GM12878 (cell line): Measurements from ENCODE around the gene RBPMS2. TPM values are rescaled to one million over a fixed set of nuclear protein-coding genes. Genes with fewer than 3 reads are reported as not detected.

Source experiments
- ATAC-seq: fragments of 200-7000 bp; cut with Tn5 transposase; 3 replicates; pipeline ENCODE4 v1.9.1; 2020; ENCODE audit warnings: mild to moderate bottlenecking, moderate library complexity
- BruUV-seq: library from RNA; stranded (reverse); fragments of 400-500 nt; replicated peaks from 2 replicates; lab custom pipeline; 2021; lab: Mats Ljungman, UMichigan
- CTCF ChIA-PET: fragments of 300-600 bp; sonication (Branson Sonifier 250); formaldehyde crosslinking; extraction: SDS; loops from one replicate; lab custom pipeline; 2021; ENCODE audit warnings: inconsistent platforms; lab: Yijun Ruan, JAX
- POLR2A ChIA-PET: fragments of 350-600 bp; formaldehyde crosslinking; extraction: SDS; loops from one replicate; lab custom pipeline; 2021; ENCODE audit warnings: inconsistent platforms; lab: Charles Lee
- RAD21 ChIA-PET: fragments of 300-600 bp; sonication (Branson Sonifier 250); formaldehyde crosslinking; loops from one replicate; lab custom pipeline; 2023; ENCODE audit warnings: antibody characterized with exemption; ENCODE audit not compliant: unreplicated experiment; lab: Charles Lee
- SMC1A ChIA-PET: fragments of 300-600 bp; sonication (Branson Sonifier 250); formaldehyde crosslinking; loops from one replicate; lab custom pipeline; 2023; ENCODE audit not compliant: unreplicated experiment, uncharacterized antibody; lab: Charles Lee
- DNase-seq: peaks from one replicate; pipeline ENCODE4 v3.0.0-alpha.2; 2011; ENCODE audit warnings: low read depth, low spot score
- FAIRE-seq: peaks from 3 replicates; lab custom pipeline; 2011; peaks lifted over from hg19 to GRCh38; lab: Jason Lieb, UNC
- H2AFZ ChIP-seq: 2 replicates; pipeline ENCODE4 v1.6.0; 2011; ENCODE audit warnings: low read depth, low read length, control low read depth; ENCODE audit not compliant: control insufficient read depth
- H3K27ac ChIP-seq: 2 replicates; pipeline ENCODE4 v1.5.1; 2011; ENCODE audit warnings: control low read depth; ENCODE audit not compliant: control insufficient read depth, insufficient read depth
- H3K27me3 ChIP-seq, 2 experiments: replicated peaks in 1 of 2; 2 replicates each; pipeline versions ENCODE4 v1.6.0 to v1.6.1; 2011; ENCODE audit warnings: low read length in 1 of 2; ENCODE audit not compliant: control insufficient read depth in 2 of 2, insufficient read depth in 2 of 2
- H3K36me3 ChIP-seq, 2 experiments: 2 replicates each; pipeline ENCODE4 v1.5.1; 2011; ENCODE audit warnings: low read length in 1 of 2; ENCODE audit not compliant: control insufficient read depth in 2 of 2, insufficient read depth in 2 of 2
- H3K4me1 ChIP-seq: 2 replicates; pipeline ENCODE4 v1.6.1; 2011; ENCODE audit warnings: mild to moderate bottlenecking, low read length, moderate library complexity, mixed read lengths; ENCODE audit not compliant: control insufficient read depth, insufficient read depth
- H3K4me2 ChIP-seq: 2 replicates; pipeline ENCODE4 v1.6.0; 2011; ENCODE audit warnings: control low read depth; ENCODE audit not compliant: control insufficient read depth, insufficient read depth
- H3K4me3 ChIP-seq: fragments of 200-600 bp; sonication (generic); 2 replicates; pipeline ENCODE4 v1.5.1; 2016
- H3K79me2 ChIP-seq: 2 replicates; pipeline ENCODE4 v1.6.0; 2011; ENCODE audit warnings: low read length; ENCODE audit not compliant: control insufficient read depth, insufficient read depth
- H3K9ac ChIP-seq: 2 replicates; pipeline ENCODE4 v1.8.0; 2011; ENCODE audit warnings: low read length, control low read depth, mixed read lengths; ENCODE audit not compliant: control insufficient read depth, insufficient read depth
- H3K9me3 ChIP-seq: replicated peaks from 3 replicates; pipeline ENCODE4 v1.5.1; 2011; ENCODE audit warnings: mild to moderate bottlenecking, low read length; ENCODE audit not compliant: control insufficient read depth, insufficient read depth
- H4K20me1 ChIP-seq: 2 replicates; pipeline ENCODE4 v1.6.0; 2011; ENCODE audit not compliant: control insufficient read depth, insufficient read depth
- BHLHE40 ChIP-seq, 2 experiments: fragments of 450-650 bp in 1 of 2; IDR thresholded peaks; 2 replicates each; pipeline ENCODE4 v1.6.1; 2011 to 2017; ENCODE audit warnings: low read depth in 2 of 2, borderline replicate concordance in 1 of 2, improper control_type of control experiment in 1 of 2, low read length in 1 of 2, mild to moderate bottlenecking in 1 of 2
- BMI1 ChIP-seq: fragments of 450-650 bp; IDR thresholded peaks from 2 replicates; pipeline ENCODE4 v1.6.1; 2016; ENCODE audit warnings: mild to moderate bottlenecking, moderate library complexity, borderline replicate concordance
- CEBPB ChIP-seq, 2 experiments: fragments of 150-350 bp in 1 of 2; IDR thresholded peaks; 2 replicates each; pipeline ENCODE4 v1.6.1; 2012 to 2014; ENCODE audit warnings: low read depth in 2 of 2, low read length in 2 of 2, borderline replicate concordance in 1 of 2, inconsistent platforms in 1 of 2
- CREB1 ChIP-seq: IDR thresholded peaks from 2 replicates; pipeline ENCODE4 v1.6.1; 2012; ENCODE audit warnings: low read depth, mild to moderate bottlenecking, inconsistent platforms
- ESRRA ChIP-seq: IDR thresholded peaks from 2 replicates; pipeline ENCODE4 v1.6.1; 2012; ENCODE audit warnings: mild to moderate bottlenecking, low read length, improper control_type of control experiment
- ETV6 ChIP-seq, 2 experiments: fragments of 450-650 bp in 1 of 2; IDR thresholded peaks in 1 of 2; conservative IDR thresholded peaks in 1 of 2; 2 replicates each; pipeline ENCODE4 v1.6.1; 2014; ENCODE audit warnings: antibody characterized with exemption in 1 of 2, borderline replicate concordance in 1 of 2, low read depth in 1 of 2, mild to moderate bottlenecking in 1 of 2, moderate library complexity in 1 of 2
- FOS ChIP-seq: IDR thresholded peaks from 3 replicates; pipeline ENCODE4 v1.6.1; 2011; ENCODE audit warnings: borderline replicate concordance; ENCODE audit not compliant: insufficient read length; ENCODE audit errors: extremely low read depth
- GATAD2B ChIP-seq: fragments of 450-650 bp; conservative IDR thresholded peaks from 2 replicates; pipeline ENCODE4 v1.6.1; 2017; ENCODE audit warnings: low read depth, mild to moderate bottlenecking, moderate library complexity
- POU2F2 ChIP-seq: IDR thresholded peaks from 3 replicates; pipeline ENCODE4 v1.6.1; 2011; ENCODE audit warnings: low read depth, mild to moderate bottlenecking, low read length, borderline replicate concordance
- RFX5 ChIP-seq: IDR thresholded peaks from 2 replicates; pipeline ENCODE4 v1.6.1; 2011; ENCODE audit warnings: low read depth, low read length, improper control_type of control experiment
- SREBF1 ChIP-seq: IDR thresholded peaks from 2 replicates; pipeline ENCODE4 v1.6.1; 2012; ENCODE audit warnings: mild to moderate bottlenecking, low read length
- WRNIP1 ChIP-seq: IDR thresholded peaks from 2 replicates; pipeline ENCODE4 v1.6.1; 2011; ENCODE audit warnings: low read depth, low read length, improper control_type of control experiment, borderline replicate concordance
- YY1 ChIP-seq: IDR thresholded peaks from 2 replicates; pipeline ENCODE4 v1.6.1; 2011; ENCODE audit warnings: low read depth, mild to moderate bottlenecking, low read length
- ZNF384 ChIP-seq: IDR thresholded peaks from 2 replicates; pipeline ENCODE4 v1.6.1; 2012; ENCODE audit warnings: low read depth, mild to moderate bottlenecking, low read length, improper control_type of control experiment, borderline replicate concordance
- WGBS: methylation state at CpG from one replicate; pipeline ENCODE4 v1.1.6; 2016; ENCODE audit warnings: low lambda C conversion rate; ENCODE audit not compliant: insufficient replicate concordance, insufficient coverage; ENCODE audit errors: missing lambda C conversion rate; 5-methylcytosine and 5-hydroxymethylcytosine counted together
- in situ Hi-C: fragments of 300-500 bp; cut with MboI; formaldehyde crosslinking; loops from 9 replicates; pipeline ENCODE4 v1.14.3; 2018; ENCODE audit warnings: mixed read lengths
- intact Hi-C: fragments of 100-400 bp; cut with micrococcal nuclease; formaldehyde crosslinking; loops from one replicate; pipeline ENCODE4 v1.14.2; 2022; ENCODE audit not compliant: unreplicated experiment
- polyA plus RNA-seq, 11 experiments: library from polyadenylated mRNA; depleted of rRNA in 4 of 11; unstranded in 6 of 11; stranded (reverse) in 5 of 11; fragments of >200 nt; fragmentation: Nextera tagmentation in 4 of 11; fragmentation: Illumina TruSeq in 1 of 11; extraction: Ambion mirVana in 4 of 11; extraction: Trizol in 1 of 11; gene quantifications; 1 replicate in 1 of 11; 2 replicates in 10 of 11; pipeline versions ENCODE4 v1.2.1 to v1.2.3, GENCODE V29; 2011 to 2016; ENCODE audit warnings: inconsistent platforms in 2 of 11, missing spikeins in 2 of 11, low read depth in 1 of 11
- total RNA-seq, 4 experiments: library from RNA; depleted of rRNA in 3 of 4; stranded (reverse); fragments of >200 nt in 3 of 4; fragmentation: Illumina TruSeq in 1 of 4; extraction: Trizol in 1 of 4; gene quantifications; 2 replicates each; pipeline versions ENCODE4 v1.2.1 to v1.2.3, GENCODE V29; 2013 to 2021
- TF ChIP-seq, protein P1 (sequence below): IDR thresholded peaks from 2 replicates; pipeline ENCODE4 v1.6.1; 2011; ENCODE audit warnings: borderline replicate concordance, low read depth, mild to moderate bottlenecking, moderate library complexity, low read length; ENCODE audit not compliant: insufficient read depth, poor library complexity, severe bottlenecking
- TF ChIP-seq, protein P2 (sequence below): fragments of 450-650 bp; IDR thresholded peaks from 2 replicates; pipeline ENCODE4 v1.6.1; 2017; ENCODE audit warnings: mild to moderate bottlenecking, moderate library complexity
- TF ChIP-seq, protein P3 (sequence below): IDR thresholded peaks from 2 replicates; pipeline ENCODE4 v1.6.1; 2012; ENCODE audit warnings: low read length, inconsistent platforms

RBPMS2 gene
- total and polyA plus RNA-seq, 10 of the 15 experiments (the other 5 are each of a cell fraction or from before 2014, with no cell fraction given), result 0.06 to 0.31 (median 0.19) TPM; not detected in 3

DNA sequence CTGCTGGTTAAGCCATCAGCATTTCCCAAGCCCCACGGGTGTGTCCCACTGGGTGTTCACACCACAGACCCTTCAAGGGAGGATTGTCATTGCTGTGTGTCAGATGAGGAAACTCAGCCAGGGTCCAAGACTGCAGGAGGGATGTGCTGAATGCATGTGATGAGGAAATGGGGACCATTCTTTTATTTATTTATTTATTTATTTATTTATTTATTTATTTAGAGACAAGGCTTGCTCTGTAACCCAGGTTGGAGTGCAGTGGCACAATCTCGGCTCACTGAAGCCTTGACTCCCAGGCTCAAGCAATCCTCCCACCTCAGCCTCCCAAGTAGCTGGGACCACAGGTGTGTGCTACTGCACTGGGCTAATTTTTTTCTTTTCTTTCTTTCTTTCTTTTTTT lies 29.2 kb upstream of the RBPMS2 start:
- ATAC-seq (no peak), FAIRE-seq (no peak), DNase-seq (no peak)
- WGBS, result 15% methylated on average over 2 of the region's 2 CpGs
- H3K4me3 ChIP-seq, result no peak overlapping the region
- no peaks in the 10 kb centered on the region for H3K36me3 ChIP-seq
- ChIA-PET RAD21 (interaction anchor here (0.5 to 12.2 kb wide), 3 partner anchors 60 to 71 kb away, joined by 3 to 148 read pairs (median 6); no protein-coding TSS in a partner anchor), SMC1A (interaction anchor here (0.6 to 16.7 kb wide), 4 partner anchors 32 to 161 kb away, joined by 3 to 308 read pairs (median 86); no protein-coding TSS in a partner anchor)
- in situ Hi-C loops, result no loop called here
- no peak overlapping the region for H3K9ac ChIP-seq
- no peaks in the 10 kb centered on the region for H3K27me3 ChIP-seq
- TF ChIP-seq ZNF384 (no peak), ETV6 (conservative IDR thresholded peaks at IDR 0.05 in 1 of 2, IDR thresholded peaks at IDR 0.05 in 1 of 2; ENCODE audit: borderline replicate concordance in 1 of 2, low read depth in 1 of 2) (no peak), FOS (no peak), CREB1 (no peak), YY1 (no peak), RFX5 (no peak), SREBF1 (no peak), CEBPB (IDR thresholded peaks at IDR 0.05; ENCODE audit: borderline replicate concordance in 1 of 2, low read depth in 2 of 2, low read length in 2 of 2) (no peak), BHLHE40 (IDR thresholded peaks at IDR 0.05; ENCODE audit: borderline replicate concordance in 1 of 2, low read depth in 2 of 2, low read length in 1 of 2) (no peak), POU2F2 (no peak), ESRRA (no peak), BMI1 (no peak), WRNIP1 (no peak), GATAD2B (no peak)
- TF ChIP-seq, protein P1, sequence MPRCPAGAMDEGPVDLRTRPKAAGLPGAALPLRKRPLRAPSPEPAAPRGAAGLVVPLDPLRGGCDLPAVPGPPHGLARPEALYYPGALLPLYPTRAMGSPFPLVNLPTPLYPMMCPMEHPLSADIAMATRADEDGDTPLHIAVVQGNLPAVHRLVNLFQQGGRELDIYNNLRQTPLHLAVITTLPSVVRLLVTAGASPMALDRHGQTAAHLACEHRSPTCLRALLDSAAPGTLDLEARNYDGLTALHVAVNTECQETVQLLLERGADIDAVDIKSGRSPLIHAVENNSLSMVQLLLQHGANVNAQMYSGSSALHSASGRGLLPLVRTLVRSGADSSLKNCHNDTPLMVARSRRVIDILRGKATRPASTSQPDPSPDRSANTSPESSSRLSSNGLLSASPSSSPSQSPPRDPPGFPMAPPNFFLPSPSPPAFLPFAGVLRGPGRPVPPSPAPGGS, result no peak
- TF ChIP-seq, protein P2, sequence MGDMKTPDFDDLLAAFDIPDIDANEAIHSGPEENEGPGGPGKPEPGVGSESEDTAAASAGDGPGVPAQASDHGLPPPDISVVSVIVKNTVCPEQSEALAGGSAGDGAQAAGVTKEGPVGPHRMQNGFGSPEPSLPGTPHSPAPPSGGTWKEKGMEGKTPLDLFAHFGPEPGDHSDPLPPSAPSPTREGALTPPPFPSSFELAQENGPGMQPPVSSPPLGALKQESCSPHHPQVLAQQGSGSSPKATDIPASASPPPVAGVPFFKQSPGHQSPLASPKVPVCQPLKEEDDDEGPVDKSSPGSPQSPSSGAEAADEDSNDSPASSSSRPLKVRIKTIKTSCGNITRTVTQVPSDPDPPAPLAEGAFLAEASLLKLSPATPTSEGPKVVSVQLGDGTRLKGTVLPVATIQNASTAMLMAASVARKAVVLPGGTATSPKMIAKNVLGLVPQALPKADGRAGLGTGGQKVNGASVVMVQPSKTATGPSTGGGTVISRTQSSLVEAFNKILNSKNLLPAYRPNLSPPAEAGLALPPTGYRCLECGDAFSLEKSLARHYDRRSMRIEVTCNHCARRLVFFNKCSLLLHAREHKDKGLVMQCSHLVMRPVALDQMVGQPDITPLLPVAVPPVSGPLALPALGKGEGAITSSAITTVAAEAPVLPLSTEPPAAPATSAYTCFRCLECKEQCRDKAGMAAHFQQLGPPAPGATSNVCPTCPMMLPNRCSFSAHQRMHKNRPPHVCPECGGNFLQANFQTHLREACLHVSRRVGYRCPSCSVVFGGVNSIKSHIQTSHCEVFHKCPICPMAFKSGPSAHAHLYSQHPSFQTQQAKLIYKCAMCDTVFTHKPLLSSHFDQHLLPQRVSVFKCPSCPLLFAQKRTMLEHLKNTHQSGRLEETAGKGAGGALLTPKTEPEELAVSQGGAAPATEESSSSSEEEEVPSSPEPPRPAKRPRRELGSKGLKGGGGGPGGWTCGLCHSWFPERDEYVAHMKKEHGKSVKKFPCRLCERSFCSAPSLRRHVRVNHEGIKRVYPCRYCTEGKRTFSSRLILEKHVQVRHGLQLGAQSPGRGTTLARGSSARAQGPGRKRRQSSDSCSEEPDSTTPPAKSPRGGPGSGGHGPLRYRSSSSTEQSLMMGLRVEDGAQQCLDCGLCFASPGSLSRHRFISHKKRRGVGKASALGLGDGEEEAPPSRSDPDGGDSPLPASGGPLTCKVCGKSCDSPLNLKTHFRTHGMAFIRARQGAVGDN, result no peak
- TF ChIP-seq, protein P3, sequence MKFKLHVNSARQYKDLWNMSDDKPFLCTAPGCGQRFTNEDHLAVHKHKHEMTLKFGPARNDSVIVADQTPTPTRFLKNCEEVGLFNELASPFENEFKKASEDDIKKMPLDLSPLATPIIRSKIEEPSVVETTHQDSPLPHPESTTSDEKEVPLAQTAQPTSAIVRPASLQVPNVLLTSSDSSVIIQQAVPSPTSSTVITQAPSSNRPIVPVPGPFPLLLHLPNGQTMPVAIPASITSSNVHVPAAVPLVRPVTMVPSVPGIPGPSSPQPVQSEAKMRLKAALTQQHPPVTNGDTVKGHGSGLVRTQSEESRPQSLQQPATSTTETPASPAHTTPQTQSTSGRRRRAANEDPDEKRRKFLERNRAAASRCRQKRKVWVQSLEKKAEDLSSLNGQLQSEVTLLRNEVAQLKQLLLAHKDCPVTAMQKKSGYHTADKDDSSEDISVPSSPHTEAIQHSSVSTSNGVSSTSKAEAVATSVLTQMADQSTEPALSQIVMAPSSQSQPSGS, result no peak
- TF ChIP-seq, all 136 proteins: peak for 0
- CTCF ChIA-PET, result interaction anchor here (0.6 to 17.1 kb wide), 5 partner anchors 7 to 82 kb away, joined by 3 to 529 read pairs (median 5); no protein-coding TSS in a partner anchor
- no peaks in the 10 kb centered on the region for H3K4me1 ChIP-seq
- H3K4me2 ChIP-seq, result no peak overlapping the region
- H3K9me3 ChIP-seq, result no peaks in the 10 kb centered on the region
- H2AFZ ChIP-seq, result no peak overlapping the region
- H3K79me2 ChIP-seq, result no peaks in the 10 kb centered on the region
- POLR2A ChIA-PET, result interaction anchor here (0.5 to 0.7 kb wide), 3 partner anchors 57 to 607 kb away, joined by 3 to 4 read pairs (median 3); no protein-coding TSS in a partner anchor
- no peak overlapping the region for H3K27ac ChIP-seq
- H4K20me1 ChIP-seq, result no peaks in the 10 kb centered on the region
- no TSS peak for BruUV-seq
- intact Hi-C loops, result no loop called here
